Activated CD8-positive, alpha-beta memory T cell treated with anti-CD3 and anti-CD28 coated beads for 48 hours (primary cell): ENCODE measurements around the gene SNTG2.

Experiments used
- DNase-seq, 3 experiments: peaks; one replicate each; pipeline ENCODE4 v3.0.0-alpha.2; 2020; ENCODE audit warnings: low read depth in 2 of 3, low spot score in 2 of 3

SNTG2 gene

DNA sequence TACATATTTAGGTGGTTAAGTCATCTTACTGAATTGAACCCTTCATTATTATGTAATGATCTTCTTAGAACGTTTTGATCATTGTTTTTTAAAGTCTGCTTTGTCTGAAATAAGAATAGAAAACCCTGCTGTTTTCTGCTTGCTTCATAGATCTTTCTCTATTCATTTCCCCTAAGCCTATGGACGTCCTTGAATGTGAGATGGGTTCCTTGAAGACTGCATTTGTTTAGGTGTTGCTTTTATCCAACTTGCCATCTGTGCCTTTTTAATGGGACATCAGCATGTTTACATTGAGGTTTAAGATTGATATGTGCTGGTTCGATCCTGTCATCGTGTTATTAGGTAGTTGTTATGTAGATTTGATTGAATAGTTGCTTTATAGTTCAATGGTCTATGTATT is 95.4 kb downstream of the SNTG2 start:
- DNase-seq, result no peak

GRCh38 chr2:1047485-1047884 is 96.8 kb downstream of the SNTG2 start:
- DNase-seq, result no peak

DNA sequence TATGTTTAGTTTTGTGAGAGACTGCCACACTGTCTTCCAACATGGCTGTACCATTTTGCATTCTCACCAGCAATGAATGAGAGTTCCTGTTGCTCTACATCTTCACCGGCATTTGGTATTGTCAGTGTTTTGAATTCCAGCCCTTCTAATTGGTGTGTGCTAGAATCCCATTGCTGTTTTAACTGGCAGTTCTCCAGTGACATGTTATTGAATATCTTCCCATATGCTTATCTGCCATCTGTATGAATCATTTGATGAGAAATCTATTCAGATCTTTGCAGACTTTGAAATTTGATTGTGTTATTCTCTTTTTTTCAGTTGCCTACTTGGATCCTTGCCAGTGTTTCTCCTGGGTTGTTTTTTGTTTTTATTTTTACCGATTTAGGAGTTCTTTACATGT is 99.0 kb downstream of the SNTG2 start:
- DNase-seq, result no peak

DNA sequence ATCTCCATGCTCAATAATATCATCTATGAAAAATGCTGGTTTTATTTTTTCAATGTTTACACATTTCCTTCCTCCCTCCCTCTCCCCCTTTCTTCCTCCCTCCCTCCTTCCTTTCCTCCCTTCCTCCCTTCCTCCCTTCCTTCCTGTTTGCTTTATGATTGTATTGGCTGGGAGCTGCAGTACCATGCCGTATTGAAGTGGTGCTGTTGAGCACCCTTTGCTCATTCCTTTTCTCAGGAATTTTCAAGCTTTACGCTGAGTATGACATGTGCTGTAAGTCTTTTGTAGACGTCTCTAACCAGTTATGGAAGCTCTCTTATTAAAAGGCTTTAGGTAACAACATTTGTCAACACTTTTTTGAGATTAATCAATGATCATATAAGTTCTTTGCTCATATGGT is 100.4 kb downstream of the SNTG2 start:
- no peak for DNase-seq

GRCh38 chr2:1052771-1053191 is 102.1 kb downstream of the SNTG2 start:
- DNase-seq, result no peak

GRCh38 chr2:1053786-1054185 is 103.1 kb downstream of the SNTG2 start:
- no peak for DNase-seq

DNA sequence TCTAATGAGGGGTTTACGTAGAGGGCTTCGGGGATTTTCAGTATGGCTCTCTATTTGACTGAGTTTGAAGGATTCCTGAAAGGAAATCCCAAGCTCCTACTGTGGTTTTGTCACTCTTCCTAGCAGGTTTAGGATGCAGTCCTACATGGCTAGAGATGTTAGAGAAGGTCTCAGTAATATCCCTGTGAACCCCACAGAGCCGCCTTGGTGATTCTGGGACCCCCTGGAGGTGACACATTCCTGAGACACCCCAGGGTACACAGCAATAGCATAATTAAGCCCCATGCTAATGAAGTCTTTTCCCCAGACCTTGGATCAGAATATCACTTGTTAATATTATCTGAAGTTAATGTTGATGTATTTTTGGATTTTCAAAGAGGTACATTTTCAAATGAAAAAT is 103.8 kb downstream of the SNTG2 start:
- no peak for DNase-seq

GRCh38 chr2:1055014-1055595 is 104.5 kb downstream of the SNTG2 start:
- no peak for DNase-seq

GRCh38 chr2:1060372-1060771 is 109.7 kb downstream of the SNTG2 start:
- no peak for DNase-seq

DNA sequence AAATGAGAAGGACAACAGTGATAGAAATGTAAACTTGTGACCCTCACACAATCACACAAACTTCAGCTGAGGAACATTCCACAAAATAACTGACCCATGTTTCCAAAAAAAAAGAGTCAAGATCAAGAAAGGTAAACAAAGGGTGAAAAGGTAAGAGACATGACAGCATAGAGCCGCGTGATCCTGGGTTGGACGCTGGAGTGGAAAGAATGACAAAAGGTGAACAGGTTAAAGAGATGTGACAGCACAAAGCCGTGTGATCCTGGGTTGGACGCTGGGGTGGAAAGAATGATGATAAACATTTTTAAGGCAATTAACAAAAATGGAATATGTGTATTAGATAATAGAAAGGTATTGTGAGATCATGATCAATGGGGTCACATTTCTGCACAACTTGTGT is 110.3 kb downstream of the SNTG2 start:
- no peak for DNase-seq

DNA sequence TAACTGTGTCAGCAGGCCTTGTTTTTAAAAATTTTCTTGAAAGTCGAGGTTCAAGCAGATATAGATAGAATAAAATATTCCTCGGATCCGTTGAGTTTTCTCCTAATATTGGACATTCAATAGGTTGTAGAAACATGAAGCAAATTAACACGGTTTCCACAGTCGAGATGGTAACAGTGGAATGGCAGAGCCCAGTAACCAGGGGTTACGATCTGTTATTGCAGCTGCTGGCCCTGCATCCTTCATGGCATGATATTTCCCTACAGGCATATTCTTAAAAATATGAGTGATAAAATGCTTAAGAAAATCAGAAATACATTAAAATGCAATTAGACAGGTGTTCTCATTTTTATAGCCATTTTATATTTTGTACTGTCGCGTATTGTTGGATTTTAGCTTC is 117.6 kb downstream of the SNTG2 start:
- DNase-seq, result no peak

DNA sequence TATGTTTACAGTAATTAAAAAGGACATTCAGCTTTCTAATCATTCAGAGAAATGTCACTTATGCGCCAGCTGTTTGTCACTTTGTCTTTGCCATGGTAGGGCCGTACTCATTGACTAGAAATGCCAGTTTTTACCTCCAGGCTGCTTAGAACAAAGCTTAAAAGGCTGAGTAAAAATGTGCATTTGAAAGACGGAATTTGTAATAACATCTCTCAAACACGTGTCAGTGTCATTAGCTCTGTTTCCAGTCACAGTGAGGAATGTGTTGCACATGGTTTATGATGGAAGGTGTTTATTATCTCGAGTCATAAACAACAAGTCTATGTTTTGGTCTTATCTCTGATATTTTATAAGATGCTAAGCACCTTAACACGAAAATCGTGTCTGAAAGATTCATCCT is 118.2 kb downstream of the SNTG2 start:
- DNase-seq, result no peak

- no peak for DNase-seq
Observed at GRCh38 chr2:1069847-1070246, 119.2 kb downstream of the SNTG2 start.

GRCh38 chr2:1070601-1071000 is 120.0 kb downstream of the SNTG2 start:
- DNase-seq, result no peak

DNA sequence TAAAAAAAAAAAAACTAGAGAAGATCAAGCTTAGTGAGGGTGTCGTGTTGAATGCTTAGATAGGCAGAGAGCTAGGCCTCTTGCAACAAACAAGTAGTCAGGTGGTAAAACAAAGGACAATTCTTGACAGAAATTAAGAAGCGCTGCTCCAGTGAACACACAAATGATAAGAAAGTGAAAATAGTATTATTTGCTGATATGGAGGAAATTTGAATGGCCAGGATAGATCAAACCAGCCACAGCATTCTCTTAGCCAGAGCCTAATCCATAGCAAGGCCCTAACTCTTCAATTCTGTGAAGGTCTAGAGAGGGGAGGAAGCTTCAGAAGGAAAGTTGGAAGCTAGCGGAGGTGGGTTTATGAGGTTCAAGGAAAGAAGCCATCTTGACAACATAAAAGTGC is 121.0 kb downstream of the SNTG2 start:
- no peak for DNase-seq

DNA sequence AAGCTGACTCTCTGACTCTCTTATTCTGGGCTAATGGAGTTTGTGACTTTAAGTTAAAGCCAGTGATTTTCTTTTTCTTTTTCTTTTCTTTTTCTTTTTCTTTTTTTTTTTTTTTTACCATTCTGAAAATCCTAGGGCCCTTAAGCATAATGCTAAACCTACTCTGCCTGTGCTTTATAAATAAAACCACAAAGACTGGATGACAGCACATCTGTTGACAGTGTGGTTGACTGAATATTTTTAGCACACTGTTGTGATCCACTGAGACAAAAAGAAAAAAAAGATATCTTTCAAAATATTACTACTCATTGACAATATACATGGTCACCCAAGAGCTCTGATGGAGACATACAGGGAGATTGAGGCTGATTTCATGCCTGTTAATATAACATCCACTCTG is 121.6 kb downstream of the SNTG2 start:
- no peak for DNase-seq

GRCh38 chr2:1077911-1078310 is 127.3 kb downstream of the SNTG2 start:
- DNase-seq, result no peak

- no peak for DNase-seq
Observed at GRCh38 chr2:1078326-1078725, 127.7 kb downstream of the SNTG2 start.

- DNase-seq, result no peak
Observed at GRCh38 chr2:1079873-1080799, 129.5 kb downstream of the SNTG2 start.

- DNase-seq, result no peak
Observed at GRCh38 chr2:1081451-1082225, 131.0 kb downstream of the SNTG2 start.

- no peak for DNase-seq
Observed at GRCh38 chr2:1082456-1083205, 132.0 kb downstream of the SNTG2 start.
